Upper lobe of left lung (tissue), 6 donors: ENCODE measurements around the gene MAPK11. TPM values are rescaled to one million over a fixed set of nuclear protein-coding genes. Genes with fewer than 3 reads are reported as not detected.

Experiments
- ATAC-seq, 2 donors: fragments of 200-7000 bp; cut with Tn5 transposase; one replicate each; pipeline ENCODE4 v1.9.1; 2022; ENCODE audit warnings: mild to moderate bottlenecking in 2 of 2, moderate library complexity in 2 of 2; ENCODE audit not compliant: low FRiP score in 2 of 2
- DNase-seq, 2 donors: peaks; one replicate each; pipeline ENCODE4 v3.0.0-alpha.2; 2019 to 2020
- H3K27ac ChIP-seq, 4 donors: fragments of 200-600 bp; sonication (generic); one replicate each; pipeline ENCODE4 v1.5.1; 2016 to 2019
- H3K27me3 ChIP-seq, 4 donors: fragments of 200-600 bp; sonication (generic); one replicate each; pipeline ENCODE4 v1.5.1; 2017 to 2019
- H3K36me3 ChIP-seq, 4 donors: fragments of 200-600 bp; sonication (generic); one replicate each; pipeline ENCODE4 v1.5.1; 2016 to 2019
- H3K4me1 ChIP-seq, 4 donors: fragments of 200-600 bp; sonication (generic); one replicate each; pipeline ENCODE4 v1.5.1; 2018 to 2019
- H3K4me3 ChIP-seq, 4 donors: fragments of 200-600 bp; sonication (generic); one replicate each; pipeline ENCODE4 v1.5.1; 2017 to 2019; ENCODE audit warnings: mild to moderate bottlenecking in 2 of 4, moderate library complexity in 1 of 4
- H3K9me3 ChIP-seq, 4 donors: fragments of 200-600 bp; sonication (generic); one replicate each; pipeline ENCODE4 v1.5.1; 2018 to 2019
- CTCF ChIP-seq, 6 experiments: fragments of 450-650 bp in 4 of 6; fragments of 200-600 bp in 2 of 6; sonication (generic) in 2 of 6; IDR thresholded peaks; one replicate each; pipeline ENCODE4 v1.5.1; 2016 to 2019; ENCODE audit warnings: antibody characterized with exemption in 6 of 6
- EP300 ChIP-seq, 4 donors: sonication (generic); formaldehyde crosslinking; IDR thresholded peaks; one replicate each; pipeline ENCODE4 v1.5.1; 2017; ENCODE audit warnings: antibody characterized with exemption in 4 of 4, control low read depth in 2 of 4
- POLR2A ChIP-seq, 4 donors: fragments of 450-650 bp; IDR thresholded peaks; one replicate each; pipeline ENCODE4 v1.5.1; 2016 to 2017; ENCODE audit warnings: antibody characterized with exemption in 4 of 4, mild to moderate bottlenecking in 2 of 4
- POLR2AphosphoS5 ChIP-seq, 2 donors: sonication (generic); formaldehyde crosslinking; IDR thresholded peaks; one replicate each; pipeline ENCODE4 v1.5.1; 2017; ENCODE audit warnings: antibody characterized with exemption in 2 of 2
- WGBS, 2 donors: methylation state at CpG; one replicate each; pipeline ENCODE4 v1.1.5; 2017 to 2018; 5-methylcytosine and 5-hydroxymethylcytosine counted together
- total RNA-seq, 6 donors: library from RNA; depleted of rRNA in 4 of 6; stranded (reverse); fragments of >200 nt in 4 of 6; gene quantifications; one replicate each; pipeline versions ENCODE4 v1.1.0 to v1.2.1, GENCODE V29; 2016 to 2021
- donor health status: DM: no; HTN: no; CAD: no; lungs with moderate emphysema.
- donor health status: DM: no; HTN: yes; CAD: no; lungs with severe emphysema.

The MAPK11 gene
- total RNA-seq, 6 donors from 2014 or later = 3.1 to 27.3 (median 8.6) TPM

- DNase-seq (peak in 1 of 2 donors; percentile 85), ATAC-seq (peak; percentile 0)
- H3K27ac ChIP-seq = peak overlapping the region; percentile 84 to 95 (median 94)
- peak overlapping the region in 3 of 4 donors; percentile 64 to 90 (median 89) for H3K4me3 ChIP-seq
- WGBS, 2 donors = 31 to 65% methylated on average over 3 to 11 of the region's 14 CpGs
- H3K36me3 ChIP-seq = peaks cover 0 to 3% (median 0%) of the 10 kb centered on the region in 4 donors
- no peaks in the 10 kb centered on the region for H3K27me3 ChIP-seq
- no peaks in the 10 kb centered on the region for H3K9me3 ChIP-seq
- peaks cover 74 to 90% (median 83%) of the 10 kb centered on the region in 4 donors for H3K4me1 ChIP-seq
- no peak for TF ChIP-seq POLR2A (IDR thresholded peaks at IDR 0.05)
- TF ChIP-seq POLR2AphosphoS5 (IDR thresholded peaks at IDR 0.05) = no peak
- no peak for TF ChIP-seq EP300 (IDR thresholded peaks at IDR 0.05)
- TF ChIP-seq CTCF (IDR thresholded peaks at IDR 0.05) = no peak
These were observed 35.3 kb upstream of the MAPK11 start for GRCh38 chr22:50305393-50305922.

DNA sequence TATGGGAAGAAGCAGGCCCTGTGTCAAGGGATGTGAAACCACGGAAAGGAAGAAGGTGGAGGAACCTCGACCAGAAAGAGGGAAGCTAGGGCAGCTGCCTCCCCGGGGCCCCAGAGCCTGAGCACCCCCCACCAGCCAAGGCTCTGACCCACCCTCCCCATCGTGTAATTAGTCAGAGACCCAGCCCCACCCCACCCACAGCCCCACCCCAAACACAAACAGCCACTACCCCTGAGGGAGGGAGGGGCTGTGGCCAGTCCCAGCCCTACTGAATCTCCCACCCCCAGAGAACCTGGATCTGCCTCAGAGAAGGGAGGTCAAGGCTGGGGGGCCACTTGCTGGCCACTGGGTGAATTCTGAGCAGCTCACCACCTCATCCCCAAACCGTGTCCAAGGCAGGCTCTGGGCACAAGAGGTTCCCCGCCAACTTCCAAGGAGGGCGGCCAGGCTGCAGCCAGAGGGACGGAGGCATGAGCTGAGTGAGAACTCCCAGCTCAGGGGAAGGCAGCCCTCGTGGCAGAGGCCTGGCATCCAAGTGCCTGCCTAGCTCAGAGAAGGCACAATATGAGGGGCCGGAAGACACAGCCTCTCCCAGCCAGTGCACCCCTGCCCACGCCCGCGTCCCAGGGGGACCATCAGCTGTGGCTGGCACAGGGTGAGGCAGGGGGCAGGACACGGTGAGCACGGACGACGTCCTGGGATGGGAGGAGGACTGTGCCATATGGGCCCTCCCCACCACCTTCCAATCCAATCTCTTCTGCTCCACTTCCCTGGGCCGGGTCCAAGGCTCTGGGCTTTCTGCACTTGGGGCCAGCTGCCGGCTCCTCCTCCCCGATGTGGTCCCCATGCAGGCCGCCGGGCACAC is 34.6 kb upstream of the MAPK11 start:
- 47 to 56% methylated on average over 12 to 15 of the region's 22 CpGs for WGBS, 2 donors
- H3K4me3 ChIP-seq = peak overlapping the region in 3 of 4 donors; percentile 64 to 90 (median 89)
- H3K36me3 ChIP-seq = peaks cover 0 to 3% (median 0%) of the 10 kb centered on the region in 4 donors
- TF ChIP-seq POLR2A (IDR thresholded peaks at IDR 0.05) (peak in 1 of 4 donors; percentile 31), CTCF (IDR thresholded peaks at IDR 0.05) (no peak)
- H3K4me1 ChIP-seq = peaks cover 77 to 91% (median 86%) of the 10 kb centered on the region in 4 donors
- no peaks in the 10 kb centered on the region for H3K9me3 ChIP-seq
- H3K27ac ChIP-seq = peak overlapping the region; percentile 84 to 95 (median 94)
- DNase-seq (peak; percentile 65 to 84), ATAC-seq (peak in 1 of 2 donors; percentile 42)
- H3K27me3 ChIP-seq = no peaks in the 10 kb centered on the region

DNA sequence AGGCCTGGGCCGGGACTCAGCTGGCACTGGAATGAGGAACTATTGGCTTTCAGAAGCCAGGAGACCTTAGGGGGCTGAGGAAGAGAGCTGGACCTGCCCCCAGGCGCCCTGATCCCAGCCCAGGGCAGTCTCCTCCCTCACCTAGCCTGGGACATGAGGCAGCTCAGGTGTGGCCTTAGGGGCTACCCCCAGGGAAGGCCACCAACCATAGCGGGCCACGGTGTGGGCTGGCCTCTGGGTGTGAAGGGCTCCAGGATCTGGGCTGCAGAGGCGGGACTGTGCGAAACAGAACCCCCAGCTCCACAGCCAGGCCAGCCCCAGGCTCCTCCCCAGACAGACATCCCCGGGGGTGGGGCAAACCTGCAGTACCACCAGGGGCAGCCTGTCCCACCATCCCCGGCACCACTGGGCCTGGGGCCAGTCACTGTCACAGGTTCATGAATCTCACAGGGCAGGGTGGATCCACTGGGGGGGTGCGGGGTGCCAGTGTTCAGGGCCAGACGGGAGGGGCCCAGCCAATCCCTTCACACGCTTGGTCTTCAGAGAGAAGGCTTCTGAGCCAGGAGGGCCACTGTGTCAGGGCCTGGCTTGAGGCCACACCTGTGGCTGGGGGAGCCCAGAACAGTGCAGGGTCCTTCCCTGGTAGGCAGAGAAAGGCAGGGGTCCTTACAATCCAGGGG is 33.8 kb upstream of the MAPK11 start:
- peak; percentile 67 to 84 for DNase-seq
- 39 to 58% methylated on average over 2 to 5 of the region's 11 CpGs for WGBS, 2 donors
- Histone ChIP-seq H3K9me3 (no peaks in the 10 kb centered on the region), H3K36me3 (peaks cover 0 to 3% (median 0%) of the 10 kb centered on the region in 4 donors), H3K27me3 (no peaks in the 10 kb centered on the region), H3K4me1 (peaks cover 79 to 91% (median 86%) of the 10 kb centered on the region in 4 donors), H3K4me3 (peak overlapping the region in 1 of 4 donors; percentile 64), H3K27ac (peak overlapping the region; percentile 84 to 95 (median 94))
- TF ChIP-seq POLR2AphosphoS5 (IDR thresholded peaks at IDR 0.05) (no peak), EP300 (IDR thresholded peaks at IDR 0.05) (no peak), CTCF (IDR thresholded peaks at IDR 0.05) (peak in 2 of 6 experiments; percentile 10 to 15), POLR2A (IDR thresholded peaks at IDR 0.05) (peak in 1 of 4 donors; percentile 43)
- peak; percentile 22 to 35 for ATAC-seq

- peaks cover 0 to 3% (median 0%) of the 10 kb centered on the region in 4 donors for H3K36me3 ChIP-seq
- H3K4me1 ChIP-seq = peaks cover 81 to 91% (median 86%) of the 10 kb centered on the region in 4 donors
- TF ChIP-seq CTCF (IDR thresholded peaks at IDR 0.05) (no peak), POLR2A (IDR thresholded peaks at IDR 0.05) (no peak), EP300 (IDR thresholded peaks at IDR 0.05) (no peak), POLR2AphosphoS5 (IDR thresholded peaks at IDR 0.05) (no peak)
- H3K27me3 ChIP-seq = no peaks in the 10 kb centered on the region
- DNase-seq (no peak), ATAC-seq (no peak)
- WGBS, 2 donors = 43 to 56% methylated on average over 3 to 5 of the region's 7 CpGs
- peak overlapping the region in 1 of 4 donors; percentile 64 for H3K4me3 ChIP-seq
- H3K27ac ChIP-seq = peak overlapping the region; percentile 84 to 95 (median 94)
- H3K9me3 ChIP-seq = no peaks in the 10 kb centered on the region
These were observed 33.3 kb upstream of the MAPK11 start for GRCh38 chr22:50303515-50303847.
